Spinal cord (tissue), 10 donors: ENCODE data around the gene RBM11. TPM values are rescaled to one million over a fixed set of nuclear protein-coding genes. Genes with fewer than 3 reads are reported as not detected.
"Not testable (repeated sequence)": the region's sequence is repeated elsewhere in the genome, so short reads cannot be mapped to it uniquely, and the experiment has no call there.

Source experiments
- DNase-seq, 6 donors: peaks; one replicate each; pipeline versions ENCODE4 v3.0.0 to v3.0.0-alpha.2; 2013 to 2015; ENCODE audit warnings: low spot score in 6 of 6, low read depth in 4 of 6
- H3K27ac ChIP-seq: one replicate; pipeline ENCODE4 v1.5.1; 2013; ENCODE audit warnings: low read depth, low read length, control low read depth
- H3K27me3 ChIP-seq: one replicate; pipeline ENCODE4 v1.6.1; 2013; ENCODE audit warnings: low read length; ENCODE audit not compliant: control insufficient read depth, insufficient read depth
- H3K36me3 ChIP-seq: one replicate; pipeline ENCODE4 v1.6.1; 2013; ENCODE audit warnings: low read length; ENCODE audit not compliant: control insufficient read depth, insufficient read depth
- H3K4me1 ChIP-seq: one replicate; pipeline ENCODE4 v1.6.1; 2013; ENCODE audit warnings: low read length; ENCODE audit not compliant: control insufficient read depth, insufficient read depth
- H3K4me3 ChIP-seq: one replicate; pipeline ENCODE4 v1.5.1; 2013; ENCODE audit warnings: low read depth, low read length, control low read depth
- H3K9me3 ChIP-seq: one replicate; pipeline ENCODE4 v1.6.1; 2013; ENCODE audit warnings: low read length; ENCODE audit not compliant: control insufficient read depth, insufficient read depth
- WGBS: methylation state at CpG from one replicate; pipeline ENCODE4 v1.1.5; 2013; ENCODE audit warnings: missing lambda C conversion rate; ENCODE audit not compliant: insufficient coverage; 5-methylcytosine and 5-hydroxymethylcytosine counted together
- long read RNA-seq, 4 donors: transcript quantifications; one replicate each; lab custom pipeline, GENCODE V29; 2026
- polyA plus RNA-seq, 2 donors: library from polyadenylated mRNA; unstranded; fragments of 120-200 nt; gene quantifications; one replicate each; pipeline ENCODE4 v1.2.1, GENCODE V29; 2013; ENCODE audit not compliant: insufficient read length in 2 of 2
- total RNA-seq, 2 donors: library from RNA; depleted of rRNA in 1 of 2; stranded (reverse); fragments of 120-200 nt in 1 of 2; fragments of >200 nt in 1 of 2; gene quantifications; one replicate each; pipeline versions ENCODE4 v1.2.3 to v1.2.4, GENCODE V29; 2013 to 2014
- donor health status: healthy.

Gene RBM11
- total RNA-seq, result 10 to 100 TPM in 1 of 2 donors, 1 to 10 TPM in 1; 6.0 to 14.4 TPM
- polyA plus RNA-seq, result 10 to 100 TPM in 1 of 2 donors, 1 to 10 TPM in 1; 8.7 to 10.1 TPM
- long read RNA-seq, donor 1, partial matches to known transcripts, result 0 of 2 reads
- long read RNA-seq, donor 1, other reads (novel, unspliced or antisense), result 0 of 2 reads
- long read RNA-seq, donor 2, partial matches to known transcripts, result 0 of 1 reads
- long read RNA-seq, donor 2, other reads (novel, unspliced or antisense), result 0 of 1 reads
- long read RNA-seq, donor 3, partial matches to known transcripts, result 0 of 2 reads
- long read RNA-seq, donor 3, other reads (novel, unspliced or antisense), result 0 of 2 reads
- long read RNA-seq, donor 4, partial matches to known transcripts, result 0 of 3 reads
- long read RNA-seq, donor 4, other reads (novel, unspliced or antisense), result 0 of 3 reads

GRCh38 chr21:14215971-14216641 is at the start of gene RBM11:
TSS of gene RBM11 (plus strand) at chr21:14216157. CDS start at chr21:14216187, 30 bp downstream.
- Histone ChIP-seq H3K9me3 (no peaks in the 10 kb centered on the region), H3K27me3 (no peaks in the 10 kb centered on the region), H3K36me3 (no peaks in the 10 kb centered on the region), H3K4me1 (no peaks in the 10 kb centered on the region), H3K27ac (no peak within 1 kb of the TSS), H3K4me3 (peak within 1 kb of the TSS; percentile 62)
- DNase-seq, result peak; percentile 33 to 94 (median 72)
- WGBS, result under 1% methylated on average over 53 of the region's 55 CpGs

- not testable (repeated sequence) for H3K4me3 ChIP-seq, H3K36me3 ChIP-seq, H3K27me3 ChIP-seq, H3K9me3 ChIP-seq, H3K27ac ChIP-seq, H3K4me1 ChIP-seq, DNase-seq
- 92% methylated on average over 9 of the region's 16 CpGs for WGBS
Measured at GRCh38 chr21:14166463-14167223, 49.3 kb upstream of the RBM11 start.

GRCh38 chr21:14206222-14206621 is 9.7 kb upstream of the RBM11 start:
- H3K9me3 ChIP-seq, result no peaks in the 10 kb centered on the region
- no peaks in the 10 kb centered on the region for H3K4me1 ChIP-seq
- no peaks in the 10 kb centered on the region for H3K27me3 ChIP-seq
- DNase-seq, result no peak
- H3K4me3 ChIP-seq, result no peak overlapping the region
- H3K36me3 ChIP-seq, result no peaks in the 10 kb centered on the region
- no peak overlapping the region for H3K27ac ChIP-seq

- no CpG with 5 or more reads among the region's 1 CpG for whole genome bisulfite sequencing
- Histone ChIP-seq H3K27me3 (no peaks in the 10 kb centered on the region), H3K9me3 (no peaks in the 10 kb centered on the region), H3K27ac (no peak within 1 kb of the TSS), H3K4me3 (no peak within 1 kb of the TSS), H3K36me3 (no peaks in the 10 kb centered on the region), H3K4me1 (no peaks in the 10 kb centered on the region)
- DNase-seq, result no peak
Measured at GRCh38 chr21:14210738-14211137, 5.2 kb upstream of the RBM11 start, which contains the start of gene LIPI. TSS of gene LIPI (minus strand) at chr21:14210955. CDS start at chr21:14210845, 110 bp downstream.

- Histone ChIP-seq H3K4me3 (no peak overlapping the region), H3K27ac (no peak overlapping the region), H3K36me3 (no peaks in the 10 kb centered on the region), H3K9me3 (no peaks in the 10 kb centered on the region), H3K27me3 (no peaks in the 10 kb centered on the region), H3K4me1 (no peaks in the 10 kb centered on the region)
- DNase-seq, result no peak
Measured at GRCh38 chr21:14213164-14213563, 2.8 kb upstream of the RBM11 start.

GRCh38 chr21:14223365-14223764 is 7.4 kb downstream of the RBM11 start:
- no peaks in the 10 kb centered on the region for H3K9me3 ChIP-seq
- H3K36me3 ChIP-seq, result no peaks in the 10 kb centered on the region
- H3K4me3 ChIP-seq, result no peak overlapping the region
- no peak overlapping the region for H3K27ac ChIP-seq
- DNase-seq, result no peak
- no CpG with 5 or more reads among the region's 1 CpG for WGBS
- no peaks in the 10 kb centered on the region for H3K4me1 ChIP-seq
- no peaks in the 10 kb centered on the region for H3K27me3 ChIP-seq

- Histone ChIP-seq H3K27me3 (no peaks in the 10 kb centered on the region), H3K4me1 (no peaks in the 10 kb centered on the region), H3K9me3 (no peaks in the 10 kb centered on the region), H3K27ac (no peak overlapping the region), H3K4me3 (no peak overlapping the region), H3K36me3 (no peaks in the 10 kb centered on the region)
- WGBS, result 58% methylated on average over 1 of the region's 1 CpG
- DNase-seq, result no peak
Measured at GRCh38 chr21:14229399-14229798, 13.4 kb downstream of the RBM11 start.

- Histone ChIP-seq H3K36me3 (no peaks in the 10 kb centered on the region), H3K4me3 (no peak overlapping the region), H3K27ac (no peak overlapping the region), H3K4me1 (no peaks in the 10 kb centered on the region), H3K9me3 (no peaks in the 10 kb centered on the region), H3K27me3 (no peaks in the 10 kb centered on the region)
- 81% methylated on average over 4 of the region's 5 CpGs for WGBS
- no peak for DNase-seq
Measured at GRCh38 chr21:14235101-14235500, 19.1 kb downstream of the RBM11 start.

GRCh38 chr21:14236180-14236579 is 20.2 kb downstream of the RBM11 start:
- Histone ChIP-seq H3K4me3 (no peak overlapping the region), H3K27ac (no peak overlapping the region), H3K4me1 (no peaks in the 10 kb centered on the region), H3K36me3 (no peaks in the 10 kb centered on the region), H3K9me3 (no peaks in the 10 kb centered on the region), H3K27me3 (no peaks in the 10 kb centered on the region)
- DNase-seq, result no peak
- no CpG with 5 or more reads among the region's 3 CpGs for WGBS
